ENCODE data around the gene HIVEP1. TPM values are rescaled to one million over a fixed set of nuclear protein-coding genes. Genes with fewer than 3 reads are reported as not detected.

HIVEP1 gene
- polyA plus RNA-seq (ENCODE audit: insufficient read length in 10 of 10): 10 to 100 TPM; 15.2 to 30.1 (median 22.0) TPM
- long read RNA-seq, donor 1: 0 reads
- long read RNA-seq, donor 2, partial matches to known transcripts: 0 of 2 reads
- long read RNA-seq, donor 2, other reads (novel, unspliced or antisense): 0 of 2 reads
- long read RNA-seq, donor 3: 0 reads
- long read RNA-seq, donor 4, partial matches to known transcripts: 0 of 1 reads
- long read RNA-seq, donor 4, other reads (novel, unspliced or antisense): 0 of 1 reads
- long read RNA-seq, donor 5, partial matches to known transcripts: 5 of 7 reads
- long read RNA-seq, donor 5, other reads (novel, unspliced or antisense): 0 of 7 reads
- long read RNA-seq, donor 6, partial matches to known transcripts: 0 of 2 reads
- long read RNA-seq, donor 6, other reads (novel, unspliced or antisense): 0 of 2 reads
- long read RNA-seq, donor 7, partial matches to known transcripts: 0 of 1 reads
- long read RNA-seq, donor 7, other reads (novel, unspliced or antisense): 0 of 1 reads
- long read RNA-seq, donor 8, partial matches to known transcripts: 0 of 1 reads
- long read RNA-seq, donor 8, other reads (novel, unspliced or antisense): 0 of 1 reads
- long read RNA-seq, donor 9: 0 reads

- DNase-seq: peak in 2 of 3 donors; percentile 42 to 77
These were observed at the start of gene HIVEP1 for GRCh38 chr6:12012038-12012557. Gene HIVEP1, plus strand, starts transcription at chr6:12012312. Its CDS starts 3,317 bp downstream, at chr6:12015629.

- no peak for DNase-seq
These were observed 48.2 kb upstream of the HIVEP1 start for GRCh38 chr6:11963756-11964500.

- no peak for DNase-seq
These were observed 47.3 kb upstream of the HIVEP1 start for GRCh38 chr6:11964729-11965335.

- DNase-seq: no peak
These were observed 46.6 kb upstream of the HIVEP1 start for GRCh38 chr6:11965499-11965898.

- no peak for DNase-seq
These were observed 43.8 kb upstream of the HIVEP1 start for GRCh38 chr6:11968241-11968806.

GRCh38 chr6:11969092-11969491 is 43.0 kb upstream of the HIVEP1 start:
- peak; percentile 47 to 73 (median 48) for DNase-seq

- no peak for DNase-seq
These were observed 42.0 kb upstream of the HIVEP1 start for GRCh38 chr6:11970114-11970513.

GRCh38 chr6:11971154-11971553 is 41.0 kb upstream of the HIVEP1 start:
- peak in 1 of 3 donors; percentile 91 for DNase-seq

GRCh38 chr6:11972270-11972669 is 39.8 kb upstream of the HIVEP1 start:
- DNase-seq: no peak

- DNase-seq: no peak
These were observed 39.3 kb upstream of the HIVEP1 start for GRCh38 chr6:11972806-11973205.

GRCh38 chr6:11973238-11973637 is 38.9 kb upstream of the HIVEP1 start:
- DNase-seq: no peak

GRCh38 chr6:11974089-11974488 is 38.0 kb upstream of the HIVEP1 start:
- peak in 2 of 3 donors; percentile 22 to 58 for DNase-seq

GRCh38 chr6:11975353-11975977 is 36.6 kb upstream of the HIVEP1 start:
- peak in 2 of 3 donors; percentile 22 to 49 for DNase-seq

GRCh38 chr6:11976489-11976888 is 35.6 kb upstream of the HIVEP1 start:
- DNase-seq: no peak

- no peak for DNase-seq
These were observed 34.9 kb upstream of the HIVEP1 start for GRCh38 chr6:11977193-11977592.

- DNase-seq: no peak
These were observed 34.4 kb upstream of the HIVEP1 start for GRCh38 chr6:11977738-11978137.

GRCh38 chr6:11978169-11978987 is 33.7 kb upstream of the HIVEP1 start:
- DNase-seq: no peak

GRCh38 chr6:11979866-11980265 is 32.2 kb upstream of the HIVEP1 start:
- no peak for DNase-seq

GRCh38 chr6:11983306-11983705 is 28.8 kb upstream of the HIVEP1 start:
- no peak for DNase-seq

- DNase-seq: no peak
These were observed 24.7 kb upstream of the HIVEP1 start for GRCh38 chr6:11987386-11987785.
